Activated T-cell treated with anti-CD3 and anti-CD28 coated beads, Interleukin-2, amount 50 U/mL, for 48 hours (primary cell): ENCODE measurements around the gene PIK3R3.

ENCODE experiments used
- DNase-seq, 2 experiments: peaks; one replicate each; pipeline ENCODE4 v3.0.0-alpha.2; 2020

PIK3R3 gene

DNA sequence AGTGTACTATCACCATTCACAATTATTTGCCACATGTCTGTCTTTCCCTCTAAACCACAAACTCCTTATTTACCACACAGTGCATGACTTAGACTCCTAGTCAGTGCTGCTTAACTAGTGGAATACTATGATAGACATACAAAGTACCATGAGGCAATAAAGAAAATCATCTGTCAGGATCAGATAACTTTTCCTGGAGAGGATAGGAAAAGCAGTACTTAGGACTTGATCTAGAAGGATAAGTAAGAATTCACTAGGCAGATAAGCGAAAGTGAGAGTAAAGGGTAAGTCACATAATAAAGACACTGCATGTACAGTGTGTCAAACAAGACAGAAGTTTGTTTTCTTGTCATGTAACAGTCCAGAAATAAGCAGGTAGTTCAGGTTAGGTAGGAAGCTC, 21.3 kb upstream of the PIK3R3 start:
- DNase-seq, result no peak

DNA sequence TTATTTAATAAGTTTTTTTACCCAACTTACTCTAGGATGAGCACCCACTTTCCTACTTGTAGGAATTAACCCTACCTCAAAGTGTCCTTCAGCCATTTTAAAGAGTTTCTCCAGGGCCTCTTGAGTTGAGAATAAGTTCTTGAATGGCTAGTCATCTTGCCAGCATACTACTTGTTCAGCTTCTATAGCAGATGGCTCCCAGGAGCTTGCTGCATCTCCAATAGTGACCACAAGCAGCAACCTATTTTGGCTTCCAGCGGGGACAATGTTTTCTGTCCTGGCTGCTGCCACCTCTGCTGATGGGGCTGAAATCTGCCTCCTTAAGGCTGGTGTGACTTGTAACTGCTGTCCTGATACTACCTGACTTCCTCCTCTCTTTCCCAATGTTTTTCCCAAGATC, 20.8 kb upstream of the PIK3R3 start:
- no peak for DNase-seq

DNA sequence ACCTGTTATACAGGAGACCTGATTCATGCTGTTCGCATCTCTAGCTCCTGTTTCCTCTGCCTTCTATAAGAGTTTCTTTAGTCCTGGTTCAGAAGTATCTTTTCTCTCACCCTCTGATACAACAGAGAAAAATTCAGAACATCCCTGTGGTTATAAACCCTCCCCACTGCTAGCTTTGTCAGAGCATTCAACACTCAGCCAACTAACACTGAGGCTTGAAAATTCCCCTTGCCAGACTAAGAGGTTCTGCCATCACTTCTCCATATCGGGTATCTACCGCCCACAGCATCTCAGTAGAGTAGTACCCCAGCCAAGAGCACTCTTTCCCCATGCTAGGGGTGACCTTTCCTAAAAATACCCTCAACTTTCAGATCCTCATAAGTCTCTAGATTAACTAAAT, 19.6 kb upstream of the PIK3R3 start:
- no peak for DNase-seq

DNA sequence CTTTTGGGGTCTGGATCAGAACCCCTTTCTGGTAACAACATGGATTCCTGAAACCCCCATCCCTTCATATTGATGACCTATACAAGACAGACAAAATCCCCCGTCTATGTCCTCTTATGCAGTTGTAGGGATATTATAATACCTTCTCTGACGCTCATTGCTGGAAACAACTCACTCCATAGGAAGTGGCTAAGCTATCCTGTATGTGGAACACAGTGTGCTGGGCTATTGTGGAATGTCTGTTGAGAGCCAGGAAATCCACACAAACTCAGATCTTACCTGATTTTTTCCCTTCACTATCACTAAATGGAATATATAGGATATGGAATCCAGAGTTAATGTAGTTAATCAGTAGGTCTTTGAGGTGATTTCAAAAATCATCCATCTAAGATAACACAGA, 17.7 kb upstream of the PIK3R3 start:
- DNase-seq, result no peak

DNA sequence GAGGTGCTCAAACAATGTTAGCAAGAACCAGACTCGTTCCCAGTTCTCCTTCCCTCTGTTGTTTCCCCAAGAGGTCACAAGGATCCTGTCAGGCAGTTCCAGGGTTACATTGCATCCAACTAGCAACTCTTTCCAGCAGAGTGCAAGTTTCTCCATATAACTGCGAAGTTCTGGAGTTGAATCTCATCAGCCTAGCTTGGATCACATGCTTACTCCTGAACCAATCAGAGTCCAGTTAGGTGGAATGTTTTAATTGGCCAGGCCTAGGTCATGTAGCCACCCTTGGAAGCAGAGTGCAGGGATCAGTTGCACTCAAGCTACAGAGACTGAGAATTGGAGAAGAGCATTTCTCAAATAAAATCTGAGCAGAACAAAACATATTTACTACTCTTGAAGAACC, 15.9 kb upstream of the PIK3R3 start:
- no peak for DNase-seq

DNA sequence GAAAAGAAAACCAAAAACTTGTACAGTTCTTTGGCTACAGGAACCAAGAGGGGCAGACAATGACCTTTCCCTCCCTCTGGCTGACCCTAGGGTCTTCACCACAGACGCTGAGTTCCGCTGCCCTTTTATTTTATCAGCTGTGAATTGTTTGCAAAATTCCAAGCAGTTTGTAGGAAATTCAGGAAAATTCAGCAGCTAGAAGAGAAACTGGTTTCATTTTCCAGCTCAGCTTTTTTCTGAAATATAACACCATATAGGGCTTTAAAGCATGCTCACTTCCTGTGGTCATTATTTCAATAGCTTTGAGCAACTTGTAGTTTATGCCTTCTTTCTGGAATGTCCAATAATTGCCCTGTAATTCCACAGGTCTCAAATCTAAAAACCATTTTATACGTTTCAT, 5.5 kb upstream of the PIK3R3 start:
- DNase-seq, result no peak

DNA sequence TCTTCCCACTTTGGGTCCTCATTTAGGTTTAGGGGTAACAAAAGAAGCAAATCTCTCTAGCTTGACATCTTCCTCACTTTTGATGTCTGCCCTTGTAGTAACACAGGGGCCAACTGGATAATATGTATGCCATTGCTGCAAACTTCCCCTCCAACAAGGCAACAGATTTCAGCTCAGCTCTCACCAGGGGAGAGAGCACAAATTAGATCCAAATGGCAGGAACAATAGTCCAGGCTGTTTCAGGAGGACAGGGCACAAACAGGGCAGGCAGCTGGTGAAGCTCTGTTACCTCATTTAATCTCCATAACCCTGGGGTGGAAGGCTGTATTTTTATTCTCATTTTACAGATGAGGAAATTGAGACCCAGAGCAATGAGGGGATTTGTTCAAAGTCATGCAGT, 4.3 kb upstream of the PIK3R3 start:
- DNase-seq, result no peak

DNA sequence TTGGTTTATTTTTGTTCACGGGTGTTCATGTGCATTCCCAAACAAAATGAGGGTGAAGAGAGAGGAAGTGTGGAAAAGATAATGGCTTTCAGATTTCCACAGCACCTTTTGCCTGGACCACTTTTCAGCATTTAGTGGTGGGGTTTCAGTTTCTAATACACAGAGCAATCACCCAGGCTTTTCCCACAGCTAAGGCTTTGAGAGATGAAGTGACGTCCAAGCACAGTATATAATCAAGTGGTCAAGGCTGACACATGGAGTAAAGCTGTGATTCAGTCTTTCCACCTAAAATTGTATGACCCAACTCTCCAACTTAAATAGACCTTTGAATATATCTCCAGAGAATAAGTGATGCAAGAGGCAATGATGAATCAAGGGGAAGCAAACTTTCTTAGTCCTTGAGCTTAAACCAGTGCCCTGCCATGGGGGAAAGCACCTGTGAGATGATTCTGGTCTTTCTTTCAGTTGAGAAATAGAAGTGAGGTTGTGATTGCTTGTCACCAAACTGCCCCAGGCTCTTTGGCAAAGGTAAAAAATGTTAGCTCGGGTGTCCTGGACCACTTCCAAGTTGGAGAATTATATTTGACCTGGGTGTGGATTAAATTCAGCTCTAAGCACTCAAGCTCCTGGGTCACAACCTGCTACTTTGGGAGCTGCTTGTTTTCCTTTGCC, 2.4 kb upstream of the PIK3R3 start:
- no peak for DNase-seq

DNA sequence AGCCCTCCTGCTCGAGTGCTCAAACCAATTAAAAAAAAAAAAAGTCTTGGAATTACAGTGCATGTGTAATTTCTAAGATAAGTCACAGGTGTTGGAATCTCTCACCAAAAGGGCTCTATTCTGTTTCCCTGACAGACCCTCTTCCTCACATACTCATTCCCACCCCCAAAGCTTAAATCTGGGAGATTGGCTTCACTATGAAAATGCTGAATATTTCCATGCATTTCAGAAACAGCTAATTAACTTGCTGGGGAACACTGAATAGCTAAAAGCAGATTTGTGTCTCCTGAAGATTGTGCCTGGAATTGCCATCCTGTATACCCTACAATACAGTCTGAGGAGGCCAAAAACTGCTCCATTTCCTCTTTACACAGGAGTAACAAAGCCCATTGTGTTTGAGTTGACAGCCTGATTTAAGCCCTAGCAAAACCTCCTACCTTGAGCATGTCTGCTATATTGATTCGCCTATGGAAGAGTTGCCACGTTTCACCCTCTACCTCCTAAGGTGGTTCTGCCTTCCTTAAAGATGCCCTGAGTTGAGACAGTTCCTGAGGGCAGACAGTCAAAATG, 1.4 kb upstream of the PIK3R3 start:
- DNase-seq, result no peak

DNA sequence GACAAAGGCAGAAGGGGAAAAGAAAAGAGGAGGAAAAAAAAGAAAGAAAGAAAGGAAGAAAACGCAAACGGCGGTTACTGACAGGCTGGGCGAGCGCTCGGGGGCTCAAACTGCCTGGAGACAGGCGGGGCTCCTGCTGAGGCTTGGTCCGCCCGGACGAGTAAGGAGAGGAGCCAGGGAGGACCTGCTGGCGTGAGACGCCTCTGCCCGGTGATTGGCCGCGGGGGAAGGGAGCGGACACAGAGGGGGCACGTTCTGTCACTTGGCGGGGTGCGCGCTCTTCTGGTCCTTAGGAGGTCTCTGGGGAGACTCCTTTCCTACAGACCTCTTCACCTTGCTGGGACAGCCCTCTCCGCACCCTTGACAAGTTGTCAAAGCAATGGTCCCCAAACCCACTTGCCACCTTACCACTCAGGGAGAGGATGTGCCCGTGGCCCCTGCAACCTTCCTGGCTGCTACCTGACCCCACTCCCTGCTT, 791 bp upstream of the PIK3R3 start:
- no peak for DNase-seq

DNA sequence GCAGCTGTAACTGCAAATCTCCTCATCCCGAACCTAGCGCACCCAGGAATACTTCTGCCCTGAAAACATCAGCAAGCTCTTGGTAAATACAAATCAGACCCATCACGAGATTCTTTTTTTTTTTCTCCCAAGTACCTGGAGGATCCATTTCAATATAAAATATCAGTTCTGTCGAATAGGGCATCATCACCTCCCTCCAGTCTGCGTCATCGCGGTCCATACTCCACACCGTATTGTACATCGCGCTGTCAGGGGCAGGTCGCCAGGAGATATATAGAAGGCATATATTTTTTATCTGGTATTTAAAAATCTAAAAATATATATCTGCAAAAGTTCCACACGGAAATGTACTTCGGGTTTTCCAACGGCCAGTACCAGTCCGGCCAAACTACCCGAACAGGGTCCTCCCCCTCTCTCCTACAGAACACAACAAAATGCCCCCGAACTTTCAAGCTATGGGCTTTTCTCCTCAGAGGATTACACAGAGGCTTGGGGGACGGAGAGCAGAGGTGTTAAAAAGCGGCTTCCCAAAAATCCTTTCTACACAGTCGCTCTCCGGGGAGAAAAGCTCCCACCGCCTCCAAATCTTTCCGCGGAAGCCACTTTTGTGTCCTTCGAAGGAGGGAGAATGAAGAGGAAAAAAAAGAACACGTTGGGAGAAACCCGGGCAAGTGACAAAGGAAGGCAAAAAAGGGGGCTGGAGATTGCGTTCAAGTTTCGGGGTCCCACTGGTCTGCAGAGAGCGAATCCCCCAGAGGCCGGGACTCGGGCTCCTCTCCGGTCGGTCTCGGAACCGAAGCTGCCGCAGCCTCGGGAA, 509 bp downstream of the PIK3R3 start:
- DNase-seq, result peak; percentile 37 to 45

DNA sequence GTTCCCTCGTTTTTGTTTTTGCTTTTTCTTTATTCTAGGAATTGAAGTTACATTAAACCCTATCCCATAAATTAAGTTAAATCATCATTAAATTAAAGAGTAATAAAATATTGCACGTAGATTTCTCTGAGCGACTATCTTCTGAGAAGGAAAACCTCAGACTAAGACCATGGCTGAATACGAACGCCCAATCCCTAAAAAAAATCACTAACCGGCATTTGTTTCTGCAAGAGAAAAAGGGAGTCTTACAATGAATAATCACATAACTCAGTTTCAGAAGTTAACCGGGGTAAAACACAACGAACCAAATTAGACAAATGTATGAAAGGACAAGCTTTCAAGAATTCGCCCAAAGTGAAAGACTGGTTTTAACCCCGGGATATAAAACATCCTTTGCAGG, 1.3 kb downstream of the PIK3R3 start:
- DNase-seq, result no peak

DNA sequence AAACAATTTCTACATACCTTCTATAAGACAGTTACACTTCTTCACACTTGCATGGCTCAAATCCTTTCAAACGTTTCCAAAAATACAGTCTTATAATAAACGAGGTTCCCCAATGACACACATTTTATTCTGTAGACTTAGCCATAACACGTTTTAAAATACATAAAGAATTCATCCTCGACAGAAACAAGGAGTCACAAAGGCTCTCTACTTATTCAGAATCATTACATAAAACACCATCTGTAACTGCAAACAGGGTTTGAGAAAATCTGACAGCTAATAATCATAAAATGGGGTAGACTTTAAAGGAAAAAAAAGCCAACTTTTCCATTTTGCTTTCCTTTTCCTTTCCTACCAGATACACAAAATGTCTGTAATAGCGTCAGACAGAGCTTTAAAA, 1.8 kb downstream of the PIK3R3 start:
- DNase-seq, result no peak

DNA sequence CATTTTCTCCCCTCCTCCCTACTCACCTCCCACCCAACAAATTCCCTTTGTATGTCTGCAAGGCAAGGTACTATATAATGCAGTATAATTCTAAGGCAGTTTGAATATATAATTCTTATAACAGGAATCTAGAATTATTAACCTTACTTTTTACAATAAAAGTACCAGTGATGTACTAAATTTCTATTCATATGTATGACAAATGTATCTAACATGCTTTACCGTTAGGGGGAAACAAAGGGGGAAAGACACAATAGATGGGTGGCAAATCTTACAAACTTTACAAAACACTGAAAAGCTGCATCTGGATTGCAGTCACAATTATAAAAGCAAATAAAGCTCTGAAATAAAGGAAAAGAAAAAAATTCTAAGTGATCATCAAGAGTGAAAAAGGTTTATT, 2.3 kb downstream of the PIK3R3 start:
- no peak for DNase-seq

DNA sequence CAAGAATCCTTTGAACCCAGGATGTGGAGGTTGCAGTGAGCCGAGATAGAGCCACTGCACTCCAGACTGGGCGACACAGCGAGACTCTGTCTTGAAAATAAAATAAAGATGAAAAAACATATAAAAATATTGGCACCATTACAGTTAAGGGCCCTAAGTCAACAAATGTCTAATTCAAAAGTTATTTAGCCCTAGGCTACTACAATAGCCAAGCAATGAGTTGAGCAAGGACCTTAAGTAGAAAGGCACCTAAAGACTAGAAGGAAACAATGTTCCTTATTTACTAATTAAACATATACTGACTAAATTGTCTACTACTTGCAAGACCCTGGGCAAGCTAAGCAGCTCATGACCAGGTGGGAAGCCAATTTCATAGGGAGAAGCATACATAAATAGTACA, 4.1 kb downstream of the PIK3R3 start:
- no peak for DNase-seq

DNA sequence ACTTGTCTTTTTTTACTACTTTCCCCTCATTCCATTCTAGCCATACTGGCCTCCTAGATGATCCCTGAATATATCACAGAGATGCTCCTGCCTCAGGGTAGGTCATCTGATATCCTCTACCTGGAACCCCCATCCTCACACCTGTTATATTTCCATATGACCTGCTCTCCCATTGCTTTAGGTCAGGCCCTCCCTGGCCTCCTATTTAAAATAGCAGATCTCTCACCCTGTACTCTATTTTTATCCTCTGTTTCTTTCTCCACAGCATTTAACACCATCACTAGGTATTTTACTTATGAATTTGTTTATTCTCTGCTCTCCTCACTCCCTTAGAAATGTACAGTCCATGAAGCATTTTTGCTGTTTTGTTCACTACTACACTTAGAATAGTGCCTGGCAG, 13.6 kb downstream of the PIK3R3 start:
- no peak for DNase-seq

DNA sequence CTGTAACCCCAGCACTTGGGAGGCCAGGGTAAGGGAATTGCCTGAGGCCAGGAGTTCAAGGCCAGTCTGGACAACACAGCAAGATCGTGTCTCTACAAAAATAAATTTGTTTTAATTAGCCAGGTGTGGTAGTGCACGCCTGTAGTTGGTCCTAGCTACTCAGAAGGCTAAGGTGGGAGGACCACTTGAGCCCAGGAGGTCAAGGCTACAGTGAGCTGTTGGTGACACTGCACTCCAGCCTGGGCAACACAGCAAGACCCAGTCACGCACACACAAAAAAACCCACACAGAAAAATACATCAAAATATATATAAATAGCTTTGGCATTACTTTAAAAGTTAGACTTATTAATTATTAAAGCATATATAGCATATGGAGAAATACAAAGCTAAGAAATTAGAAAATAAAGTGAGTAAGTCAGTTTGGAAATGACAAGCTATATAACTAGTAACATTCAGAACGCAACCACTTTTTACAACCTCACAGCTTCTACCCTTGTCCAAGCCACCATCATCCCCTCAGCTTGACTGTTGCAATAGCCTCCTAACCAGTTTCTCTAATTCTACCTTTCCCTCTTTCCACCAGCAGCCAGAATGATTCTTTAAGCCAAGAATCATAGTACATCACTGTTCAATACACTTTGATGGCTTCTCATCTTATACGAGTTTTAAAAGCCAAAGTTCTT, 14.5 kb downstream of the PIK3R3 start:
- no peak for DNase-seq

DNA sequence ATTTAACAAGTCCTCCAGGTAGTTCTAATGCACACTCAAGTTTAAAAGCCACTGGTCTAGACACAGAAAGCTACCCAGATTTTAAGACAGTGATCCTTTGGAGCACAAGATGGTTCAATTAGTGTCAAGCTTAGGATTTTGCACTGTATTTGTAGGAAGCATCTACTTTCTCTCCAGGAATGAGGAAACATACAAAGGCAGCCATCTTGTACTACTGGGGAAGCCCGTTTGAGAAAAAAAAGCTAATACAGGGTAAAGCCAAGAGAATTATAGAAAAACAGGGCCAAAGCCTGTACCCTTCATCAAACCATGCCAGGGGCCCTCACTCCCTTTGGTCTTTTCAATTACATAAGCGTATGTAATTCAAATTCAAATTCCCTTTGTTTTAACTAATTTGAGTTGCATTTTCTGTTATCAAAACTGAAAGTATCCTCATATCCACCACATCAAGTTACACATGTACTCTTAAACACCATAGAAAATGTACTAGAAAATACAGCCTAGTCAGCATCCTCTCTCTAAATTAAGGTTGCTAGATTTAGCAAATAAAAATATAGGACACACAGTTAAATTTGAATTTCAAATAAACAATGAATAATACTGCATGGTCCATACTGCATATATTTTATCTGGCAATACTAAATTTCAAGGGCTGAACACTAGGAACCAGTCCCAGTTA, 17.4 kb downstream of the PIK3R3 start:
- DNase-seq, result no peak

DNA sequence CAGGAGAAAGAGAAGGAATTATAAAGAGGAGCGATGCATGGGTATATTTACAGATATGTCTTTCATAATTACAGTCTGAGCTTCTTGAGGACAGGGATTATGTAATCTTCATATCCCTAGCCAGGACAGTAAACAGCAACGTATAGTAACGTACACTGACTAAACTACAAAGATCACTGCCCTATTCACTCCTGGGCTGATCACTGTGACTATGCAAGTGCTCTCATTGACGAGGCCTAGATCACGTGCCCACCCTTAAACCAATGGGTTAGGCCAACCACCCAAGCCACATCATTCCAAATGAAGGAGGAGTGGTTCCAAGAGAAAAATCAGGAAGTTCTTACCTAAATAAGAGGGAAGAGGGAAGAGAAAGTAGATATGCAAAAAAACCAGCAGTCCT, 18.5 kb downstream of the PIK3R3 start:
- DNase-seq, result no peak

DNA sequence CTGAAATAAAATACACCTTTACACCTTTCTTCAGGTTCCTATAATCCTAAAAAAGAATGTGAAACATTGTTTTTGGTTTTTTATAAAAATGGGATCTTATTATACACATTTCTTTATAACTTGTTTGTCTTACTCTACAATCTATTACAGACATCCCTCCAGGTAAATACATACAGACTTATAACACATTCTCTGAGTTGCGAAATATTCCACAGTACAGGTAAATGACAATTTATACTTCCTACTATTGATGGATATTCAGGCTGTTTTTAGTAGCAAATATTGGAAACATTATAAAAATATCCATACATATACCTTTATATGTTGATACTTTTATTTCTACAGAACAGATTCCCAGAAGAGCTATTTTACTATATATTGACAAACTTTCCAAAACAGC, 20.3 kb downstream of the PIK3R3 start:
- no peak for DNase-seq

DNA sequence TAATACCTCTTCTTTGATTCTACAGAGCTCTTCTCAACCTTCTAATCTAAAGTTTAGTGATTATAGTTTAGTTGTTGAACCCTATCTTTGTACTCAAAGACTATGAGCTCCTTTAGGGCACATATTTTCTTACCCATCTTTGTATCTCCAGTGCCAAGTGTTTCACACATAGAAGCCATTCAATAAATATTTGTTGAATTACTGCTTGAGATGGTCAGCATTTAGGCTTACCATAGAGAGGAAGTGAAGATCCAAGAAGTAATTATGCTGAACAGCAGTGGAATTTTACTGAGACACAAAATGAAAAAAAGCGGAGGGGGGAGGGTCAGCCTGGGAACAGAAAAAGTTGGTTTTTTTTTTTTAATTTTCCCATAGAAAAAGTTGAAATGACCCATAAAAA, 21.9 kb downstream of the PIK3R3 start:
- no peak for DNase-seq

DNA sequence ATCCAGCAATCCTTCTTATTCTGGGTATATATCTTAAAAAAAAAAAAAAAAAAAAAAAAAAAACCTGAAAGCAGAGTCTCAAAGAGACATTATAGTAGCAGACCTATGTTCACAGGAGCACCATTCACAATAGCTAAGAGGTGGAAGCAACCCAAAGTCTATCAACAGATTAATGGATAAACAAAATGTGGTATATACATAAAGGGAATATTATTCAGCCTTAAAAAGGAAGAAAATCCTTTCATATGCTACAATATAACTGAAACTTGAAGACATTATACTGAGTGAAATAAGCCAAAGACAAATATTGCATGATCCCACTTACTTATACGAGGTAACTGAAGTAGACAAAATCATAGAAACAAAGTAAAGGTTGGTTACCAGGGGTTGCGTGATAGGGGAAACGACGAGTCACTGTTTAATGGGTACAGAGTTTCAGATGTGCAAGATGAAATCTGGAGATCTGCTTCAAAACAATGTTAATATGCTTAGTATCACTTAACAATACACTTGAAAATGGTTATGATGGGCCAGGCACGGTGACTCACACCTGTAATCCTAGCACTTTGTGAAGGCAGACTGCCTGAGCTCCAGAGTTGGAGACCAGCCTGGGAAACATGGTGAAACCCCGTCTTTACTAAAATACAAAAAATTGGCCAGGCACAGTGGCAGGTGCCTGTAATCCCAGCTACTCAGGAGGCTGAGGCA, 29.5 kb downstream of the PIK3R3 start:
- DNase-seq, result peak in 1 of 2 experiments; percentile 16
